Gastrocnemius medialis (tissue), 4 donors: ENCODE results near the gene PRMT1.

Source experiments
- CTCF ChIP-seq, 5 experiments: fragments of 450-650 bp in 3 of 5; fragments of 200-600 bp in 2 of 5; sonication (generic) in 2 of 5; IDR thresholded peaks in 4 of 5; conservative IDR thresholded peaks in 1 of 5; 1 replicate in 4 of 5; 2 replicates in 1 of 5; pipeline ENCODE4 v1.5.1; 2016 to 2019; ENCODE audit warnings: antibody characterized with exemption in 5 of 5, mild to moderate bottlenecking in 3 of 5, moderate library complexity in 3 of 5
- POLR2A ChIP-seq, 2 donors: fragments of 450-650 bp; IDR thresholded peaks; one replicate each; pipeline ENCODE4 v1.6.1; 2017; ENCODE audit warnings: antibody characterized with exemption in 2 of 2, mild to moderate bottlenecking in 2 of 2, moderate library complexity in 2 of 2

GRCh38 chr19:49718511-49718910 is 41.4 kb downstream of the PRMT1 start:
- TF ChIP-seq CTCF (IDR thresholded peaks at IDR 0.05 in 4 of 5, conservative IDR thresholded peaks at IDR 0.05 in 1 of 5) (no peak), POLR2A (IDR thresholded peaks at IDR 0.05) (no peak)
